AG04449 (cell line): ENCODE data around the gene KIF25.

Source experiments
- CTCF ChIA-PET: fragments of 350-600 bp; formaldehyde crosslinking; extraction: SDS; loops from one replicate; lab custom pipeline; 2021; ENCODE audit warnings: antibody characterized with exemption; lab: Yijun Ruan, JAX
- POLR2A ChIA-PET: fragments of 400-600, 350-600 bp; formaldehyde crosslinking; extraction: SDS; loops from one replicate; lab custom pipeline; 2020; ENCODE audit warnings: antibody characterized with exemption, inconsistent platforms; lab: Yijun Ruan, JAX
- DNase-seq: peaks from one replicate; pipeline ENCODE4 v3.0.0-alpha.2; 2010; ENCODE audit warnings: low read depth, low spot score
- H3K4me3 ChIP-seq: 2 replicates; pipeline ENCODE4 v1.5.1; 2011; ENCODE audit warnings: low read depth, mild to moderate bottlenecking, control low read depth, low read length
- CTCF ChIP-seq: IDR thresholded peaks from one replicate; pipeline ENCODE4 v1.5.1; 2011; ENCODE audit warnings: mild to moderate bottlenecking, moderate library complexity, low read length, control low read depth, inconsistent platforms; ENCODE audit not compliant: insufficient read depth; ENCODE audit errors: missing control alignments

The KIF25 gene

GRCh38 chr6:168022488-168023321 lies 25.2 kb downstream of the KIF25 start:
- DNase-seq = no peak
- TF ChIP-seq CTCF = no peak
- POLR2A ChIA-PET = no interaction called here
- CTCF ChIA-PET = no interaction called here
- no peak overlapping the region for H3K4me3 ChIP-seq

- no peak overlapping the region for H3K4me3 ChIP-seq
- TF ChIP-seq CTCF = no peak
- no peak for DNase-seq
- ChIA-PET POLR2A (no interaction called here), CTCF (no interaction called here)
These were observed 27.6 kb downstream of the KIF25 start for GRCh38 chr6:168024951-168025510.

- no peak for DNase-seq
- H3K4me3 ChIP-seq = no peak overlapping the region
- ChIA-PET POLR2A (no interaction called here), CTCF (no interaction called here)
- no peak for TF ChIP-seq CTCF
These were observed 28.6 kb downstream of the KIF25 start for GRCh38 chr6:168025831-168026710.

- CTCF ChIA-PET = no interaction called here
- DNase-seq = no peak
- no peak for TF ChIP-seq CTCF
- H3K4me3 ChIP-seq = no peak overlapping the region
- POLR2A ChIA-PET = no interaction called here
These were observed 29.5 kb downstream of the KIF25 start for GRCh38 chr6:168026925-168027324.

- ChIA-PET CTCF (no interaction called here), POLR2A (no interaction called here)
- no peak for DNase-seq
- no peak overlapping the region for H3K4me3 ChIP-seq
- TF ChIP-seq CTCF = no peak
These were observed 30.1 kb downstream of the KIF25 start for GRCh38 chr6:168027521-168027920.

GRCh38 chr6:168028181-168028580 lies 30.7 kb downstream of the KIF25 start:
- no peak for DNase-seq
- no peak overlapping the region for H3K4me3 ChIP-seq
- ChIA-PET POLR2A (no interaction called here), CTCF (no interaction called here)
- TF ChIP-seq CTCF = no peak
